ENCODE results near the gene GGT7.

Gene GGT7

GRCh38 chr20:34843421-34843820 lies 29.2 kb downstream of the GGT7 start:
- no peak for DNase-seq

GRCh38 chr20:34842143-34842542 lies 30.5 kb downstream of the GGT7 start:
- no peak for DNase-seq

GRCh38 chr20:34834459-34834893 lies 38.2 kb downstream of the GGT7 start:
- DNase-seq, result peak; percentile 44

- DNase-seq, result no peak
Observed at GRCh38 chr20:34831936-34832335, 40.7 kb downstream of the GGT7 start.

- no peak for DNase-seq
Observed at GRCh38 chr20:34829191-34829590, 43.5 kb downstream of the GGT7 start.

- DNase-seq, result peak; percentile 83
Observed at GRCh38 chr20:34825530-34826362, 46.9 kb downstream of the GGT7 start, which contains the start of gene NCOA6. TSS of gene NCOA6 (minus strand) at chr20:34825651. CDS start at chr20:34782355, 43,296 bp downstream.

- peak; percentile 72 for DNase-seq
Observed at GRCh38 chr20:34824806-34825529, 47.7 kb downstream of the GGT7 start.

- peak; percentile 11 for DNase-seq
Observed at GRCh38 chr20:34824452-34824805, 48.2 kb downstream of the GGT7 start.

GRCh38 chr20:34824026-34824425 lies 48.6 kb downstream of the GGT7 start:
- DNase-seq, result no peak

GRCh38 chr20:34820805-34821578 lies 51.7 kb downstream of the GGT7 start:
- no peak for DNase-seq

GRCh38 chr20:34817801-34818200 lies 54.9 kb downstream of the GGT7 start:
- DNase-seq, result no peak

- no peak for DNase-seq
Observed at GRCh38 chr20:34817072-34817471, 55.6 kb downstream of the GGT7 start.

GRCh38 chr20:34815636-34816035 lies 57.0 kb downstream of the GGT7 start:
- no peak for DNase-seq

GRCh38 chr20:34808583-34808982 lies 64.1 kb downstream of the GGT7 start:
- no peak for DNase-seq

- peak; percentile 5 for DNase-seq
Observed at GRCh38 chr20:34807944-34808465, 64.7 kb downstream of the GGT7 start.

GRCh38 chr20:34806255-34806654 lies 66.4 kb downstream of the GGT7 start:
- no peak for DNase-seq

GRCh38 chr20:34798871-34799270 lies 73.8 kb downstream of the GGT7 start:
- DNase-seq, result no peak

- DNase-seq, result no peak
Observed at GRCh38 chr20:34798328-34798727, 74.3 kb downstream of the GGT7 start.

- no peak for DNase-seq
Observed at GRCh38 chr20:34797012-34797995, 75.4 kb downstream of the GGT7 start.
